Measurements from ENCODE around the gene NKAIN4.
A peak's percentile ranks its signal among the peaks of the same experiment; 100 is the strongest.
"Not testable (repeated sequence)": the region's sequence is repeated elsewhere in the genome, so short reads cannot be mapped to it uniquely, and the experiment has no call there.

The NKAIN4 gene

GRCh38 chr20:63235399-63235983, 18.8 kb downstream of the NKAIN4 start, which contains the start of gene BIRC7:
Gene BIRC7, plus strand, starts transcription at chr20:63235905. Its CDS starts 192 bp downstream, at chr20:63236097.
- DNase-seq, result no peak

DNA sequence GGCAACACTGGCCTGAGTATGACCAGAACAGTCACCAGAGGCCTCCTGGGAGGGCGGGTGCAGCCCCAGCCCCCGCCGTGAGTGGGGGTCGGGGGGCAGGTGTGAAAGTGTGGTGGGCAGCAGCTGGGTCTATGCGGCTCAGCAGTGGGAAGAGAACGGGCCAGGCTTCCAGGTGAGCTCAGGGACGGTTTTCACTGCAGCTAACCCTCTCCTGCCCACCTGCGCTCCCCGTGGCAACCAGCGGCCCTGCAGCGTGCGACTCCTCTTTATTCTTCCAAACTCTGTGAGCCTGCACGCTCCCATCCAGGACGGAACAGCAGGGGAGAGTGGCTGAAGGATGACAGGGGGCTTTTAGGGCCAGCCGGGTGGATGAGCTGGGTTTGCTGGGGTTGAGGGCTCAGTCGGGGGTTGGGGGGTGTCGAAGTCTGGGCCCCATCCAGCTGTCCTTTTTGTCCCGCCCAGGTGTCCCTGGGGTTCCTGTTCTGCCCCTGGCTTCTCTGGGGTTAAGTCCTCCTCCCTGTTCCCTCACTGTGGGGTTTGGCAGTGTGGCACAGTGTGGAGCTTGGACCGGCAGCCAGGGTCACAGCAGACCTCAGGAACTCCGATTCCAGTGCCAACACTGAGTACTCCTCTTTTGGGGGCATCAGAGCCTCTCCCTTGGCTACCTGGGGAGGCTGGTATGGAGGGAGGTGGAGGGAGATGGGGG, 19.4 kb downstream of the NKAIN4 start:
- DNase-seq, result peak; percentile 36

- no peak for DNase-seq
These were observed 20.3 kb downstream of the NKAIN4 start for GRCh38 chr20:63233924-63234323.

GRCh38 chr20:63233061-63233344, 21.3 kb downstream of the NKAIN4 start:
- no peak for DNase-seq

DNA sequence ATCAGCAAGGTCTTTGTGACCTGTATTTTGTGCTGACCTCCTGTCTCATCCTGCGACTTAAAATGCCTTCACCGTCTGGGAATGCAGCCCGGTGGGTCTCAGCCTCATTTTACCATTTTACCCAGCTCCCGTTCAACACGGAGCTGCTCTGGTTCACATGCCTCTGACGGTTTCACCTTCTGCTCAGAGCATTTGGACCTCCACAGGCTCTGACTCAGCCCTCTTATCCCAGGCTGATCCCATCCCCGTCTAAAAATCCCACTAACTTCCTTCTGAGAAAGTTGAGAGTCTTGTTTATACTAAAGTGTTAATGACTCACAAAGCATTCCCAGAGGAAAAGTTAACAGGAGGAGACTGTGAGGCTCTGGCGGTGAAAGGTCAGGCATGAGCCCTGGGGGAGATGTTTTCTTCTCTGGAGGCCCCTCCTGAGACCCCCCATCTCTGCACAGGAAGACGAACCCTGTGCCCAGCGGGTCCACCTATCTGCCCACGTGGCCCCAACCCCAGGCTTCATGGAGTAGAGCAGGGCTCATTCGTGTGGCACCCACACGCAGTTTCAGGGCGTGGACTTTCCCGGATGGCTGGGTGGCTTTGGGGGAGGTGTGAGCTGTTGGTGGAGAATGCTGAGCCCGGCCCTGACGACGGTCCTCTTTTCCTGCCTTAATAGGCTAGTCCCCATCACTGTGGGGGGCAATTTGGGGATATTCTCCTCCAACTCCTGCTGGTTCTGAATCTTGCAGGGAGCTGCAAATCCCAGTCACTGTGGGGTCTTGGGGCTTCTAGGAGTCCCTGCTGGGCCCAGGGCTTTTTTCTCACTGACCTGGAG, 21.8 kb downstream of the NKAIN4 start:
- DNase-seq, result no peak

GRCh38 chr20:63230800-63231268, 23.4 kb downstream of the NKAIN4 start:
- peak; percentile 10 for DNase-seq

DNA sequence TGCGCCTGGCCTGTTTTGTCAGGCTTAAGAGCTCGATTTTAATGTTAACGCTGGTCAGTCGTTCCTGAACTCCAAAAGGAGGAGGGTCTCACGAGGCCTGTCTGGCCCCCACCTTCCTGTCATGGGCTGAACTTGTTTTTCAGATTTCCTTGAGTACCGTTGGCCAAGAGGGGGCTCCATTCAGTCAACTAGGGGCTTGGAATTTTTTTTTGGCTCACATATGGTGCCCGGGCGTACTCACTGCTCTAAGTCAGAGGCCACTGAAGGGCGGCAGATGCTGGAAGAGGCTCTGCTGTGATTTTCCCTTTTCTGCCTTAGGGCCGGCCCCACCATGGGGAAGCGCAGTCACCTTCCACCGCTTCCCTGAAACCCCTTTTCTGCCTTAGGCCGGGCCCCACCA, 25.5 kb downstream of the NKAIN4 start:
- no peak for DNase-seq

- no peak for DNase-seq
These were observed 27.0 kb downstream of the NKAIN4 start for GRCh38 chr20:63227260-63227659.

DNA sequence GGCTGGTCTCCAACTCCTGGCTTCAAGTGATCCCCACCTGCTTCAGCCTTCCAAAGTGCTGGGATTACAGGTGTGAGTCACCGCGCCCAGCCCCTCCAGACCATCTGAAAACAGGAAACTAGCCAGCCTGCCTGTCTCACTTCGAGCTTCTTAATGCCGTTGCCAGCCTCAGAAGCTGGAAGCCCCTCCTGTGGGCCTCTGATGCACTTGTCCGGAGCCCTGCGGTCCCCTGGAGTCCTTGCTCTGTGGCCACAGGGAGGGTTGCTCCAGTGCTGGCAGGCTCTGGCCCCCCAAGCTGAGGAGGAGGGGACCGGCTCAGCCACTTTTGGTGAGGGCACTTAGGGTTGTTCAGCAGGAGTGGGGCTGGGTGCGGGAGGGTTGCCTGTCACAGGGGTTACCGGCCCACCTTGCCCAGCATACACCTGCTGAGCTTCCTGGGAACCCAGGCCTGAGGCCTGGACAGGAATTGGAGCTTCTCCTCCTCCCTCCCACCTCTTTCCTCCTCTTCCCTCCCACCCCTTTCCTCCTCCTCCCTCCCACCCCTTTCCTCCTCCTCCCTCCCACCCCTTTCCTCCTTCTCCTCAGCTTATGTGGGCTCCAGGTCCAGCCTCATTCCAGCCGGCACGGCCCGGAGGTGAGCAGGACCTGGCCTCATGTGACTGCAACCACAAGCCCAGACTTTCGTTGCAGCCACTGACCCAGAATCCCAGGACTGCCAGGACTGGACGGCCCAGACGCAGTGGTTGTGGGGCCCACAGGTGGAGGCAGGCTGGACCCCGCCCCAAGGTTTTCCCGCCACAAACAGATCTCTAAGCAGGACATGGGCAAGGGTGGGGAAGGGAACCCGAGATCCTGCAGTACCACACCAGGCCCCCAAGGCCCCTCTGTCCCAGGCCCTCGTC, 28.0 kb downstream of the NKAIN4 start:
- no peak for DNase-seq

DNA sequence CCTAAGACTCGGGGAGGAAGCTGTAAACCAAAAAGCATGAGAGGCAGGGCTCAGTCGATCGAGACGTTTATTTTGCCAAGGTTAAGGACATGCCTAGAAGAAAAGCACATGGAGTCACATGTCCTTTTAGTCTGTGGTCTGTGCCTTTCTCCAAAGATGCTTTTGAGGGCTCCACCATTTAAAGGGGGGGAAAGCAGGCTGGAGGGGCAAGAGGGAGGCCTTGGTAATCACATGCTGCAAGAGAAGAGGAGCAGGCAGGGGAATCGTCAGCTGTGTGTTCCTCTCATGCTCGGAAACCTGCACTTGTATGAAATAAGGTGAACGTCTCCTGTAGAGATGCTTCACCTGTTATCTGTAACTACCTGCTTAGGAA, 29.2 kb downstream of the NKAIN4 start:
- DNase-seq, result no peak

DNA sequence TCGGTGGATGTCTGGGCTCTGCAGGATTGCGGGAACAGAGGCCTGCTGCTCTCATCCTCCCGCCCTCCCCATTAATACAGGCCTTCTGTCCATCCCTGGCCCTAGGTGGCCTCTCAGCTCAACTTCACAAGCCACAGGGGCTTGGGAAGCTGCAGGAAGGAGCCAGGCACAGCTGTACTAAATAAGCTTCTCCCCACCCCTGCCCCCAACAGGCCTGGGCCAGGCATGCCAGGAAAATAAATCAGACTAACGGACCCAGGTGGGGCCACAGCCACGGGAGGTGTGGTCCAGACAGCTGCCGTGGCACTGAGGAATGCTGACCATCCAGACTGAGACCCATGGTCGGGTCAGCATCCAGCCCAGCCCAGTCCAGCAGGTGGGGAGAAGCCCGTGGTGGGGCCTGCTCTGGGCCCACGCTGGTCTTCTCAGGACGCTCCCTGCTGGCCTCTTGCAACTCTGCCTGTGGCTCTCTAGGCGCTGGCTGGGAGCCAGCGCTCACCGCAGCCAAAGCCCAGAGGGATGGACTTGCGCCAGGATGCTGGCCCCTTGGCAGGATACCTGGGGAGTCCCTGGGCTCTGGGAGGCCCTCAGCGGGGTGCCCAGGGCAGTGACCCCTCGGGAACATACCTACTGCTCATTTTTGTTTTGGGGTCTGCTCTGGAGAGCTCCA, 29.7 kb downstream of the NKAIN4 start:
- DNase-seq, result peak; percentile 15

DNA sequence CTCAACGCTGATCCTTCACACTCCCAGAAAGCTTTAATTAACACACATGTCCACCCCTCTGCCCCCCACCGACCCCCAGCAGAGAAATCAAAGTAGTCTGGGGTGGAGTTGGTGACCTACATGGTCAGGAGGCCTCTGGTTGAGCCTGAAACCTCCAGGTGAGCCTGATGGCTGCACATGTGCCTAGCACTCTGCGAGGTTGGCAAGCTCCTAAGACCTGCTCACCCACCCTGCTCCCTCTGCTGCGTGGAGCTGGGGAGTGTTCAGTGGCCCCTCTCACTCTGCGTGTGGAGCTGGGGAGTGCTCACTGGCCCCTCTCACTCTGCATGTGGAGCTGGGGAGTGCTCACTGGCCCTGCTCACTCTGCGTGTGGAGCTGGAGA, 30.4 kb downstream of the NKAIN4 start:
- DNase-seq, result no peak

- DNase-seq, result no peak
These were observed 31.0 kb downstream of the NKAIN4 start for GRCh38 chr20:63223121-63223825.

DNA sequence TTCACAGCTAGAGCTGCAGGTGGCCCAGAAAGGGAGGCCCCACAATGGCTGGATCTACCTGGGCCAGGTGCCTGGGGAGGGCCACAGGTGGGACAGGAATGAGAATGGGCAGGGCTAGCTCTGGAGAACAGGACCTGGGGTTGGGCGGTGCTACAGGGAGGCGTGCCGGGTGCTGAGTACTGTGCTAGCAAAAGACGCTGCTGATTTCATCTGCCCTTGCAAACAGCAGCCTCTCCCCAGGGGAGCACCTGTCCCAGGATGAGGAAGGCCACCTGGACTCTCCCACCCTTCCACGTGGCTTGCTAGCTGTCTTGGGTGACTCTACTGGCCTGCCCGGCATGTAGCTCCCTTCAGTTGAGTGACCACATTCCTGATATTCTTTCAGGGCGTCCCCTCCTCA, 31.7 kb downstream of the NKAIN4 start:
- no peak for DNase-seq

DNA sequence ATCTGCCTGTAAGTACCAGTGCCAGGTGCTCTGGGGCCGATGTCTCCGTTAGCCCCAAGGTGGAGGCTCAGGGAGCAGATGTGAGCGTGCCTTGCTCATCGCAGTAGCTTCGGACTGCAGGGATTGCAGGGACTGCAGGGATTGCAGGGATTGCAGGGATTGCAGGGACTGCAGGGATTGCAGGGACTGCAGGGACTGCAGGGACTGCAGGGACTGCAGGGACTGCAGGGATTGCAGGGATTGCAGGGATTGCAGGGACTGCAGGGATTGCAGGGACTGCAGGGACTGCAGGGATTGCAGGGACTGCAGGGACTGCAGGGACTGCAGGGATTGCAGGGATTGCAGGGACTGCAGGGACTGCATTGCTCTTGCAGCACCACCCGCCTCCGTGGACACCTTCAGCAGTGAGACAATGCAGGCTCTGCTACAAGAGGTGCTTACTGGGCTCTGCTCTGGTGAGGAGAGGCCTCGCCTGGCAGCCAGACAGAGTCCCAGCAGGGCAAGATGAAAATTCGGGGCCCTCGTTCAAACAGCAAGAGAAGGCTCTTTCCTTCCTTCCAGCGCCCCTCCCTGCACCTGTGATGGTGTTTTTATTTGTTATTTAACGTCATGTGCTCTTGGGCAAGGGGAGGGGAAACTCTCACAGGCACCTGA, 32.7 kb downstream of the NKAIN4 start:
- DNase-seq, result not testable (repeated sequence)

GRCh38 chr20:63220696-63221399, 33.4 kb downstream of the NKAIN4 start:
- DNase-seq, result no peak

DNA sequence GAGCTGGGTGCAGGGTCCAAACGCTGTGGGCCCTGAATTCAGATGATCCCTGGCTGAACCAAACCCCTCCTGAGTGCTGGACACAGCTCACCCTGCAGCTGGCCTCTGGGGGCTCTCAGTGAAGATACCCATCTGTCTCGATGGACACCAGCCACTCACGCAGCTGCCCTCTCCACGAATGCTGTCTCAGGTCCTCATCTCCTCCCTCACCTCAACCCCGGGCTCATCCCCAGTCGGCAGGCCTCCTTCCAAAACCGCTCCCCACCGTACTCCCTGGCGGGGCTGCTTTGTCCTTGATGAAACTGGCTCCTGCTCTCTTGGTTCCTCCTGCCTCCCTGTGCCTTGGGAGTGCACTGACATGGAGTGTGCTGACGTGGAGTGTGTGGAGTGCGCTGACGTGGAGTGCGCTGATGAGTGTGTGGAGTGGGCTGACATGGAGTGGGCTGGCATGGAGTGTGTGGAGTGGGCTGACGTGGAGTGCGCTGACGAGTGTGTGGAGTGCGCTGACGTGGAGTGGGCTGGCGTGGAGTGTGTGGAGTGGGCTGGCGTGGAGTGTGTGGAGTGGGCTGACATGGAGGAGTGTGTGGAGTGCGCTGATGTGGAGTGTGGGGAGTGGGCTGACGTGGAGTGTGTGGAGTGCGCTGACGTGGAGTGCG, 34.3 kb downstream of the NKAIN4 start:
- no peak for DNase-seq

DNA sequence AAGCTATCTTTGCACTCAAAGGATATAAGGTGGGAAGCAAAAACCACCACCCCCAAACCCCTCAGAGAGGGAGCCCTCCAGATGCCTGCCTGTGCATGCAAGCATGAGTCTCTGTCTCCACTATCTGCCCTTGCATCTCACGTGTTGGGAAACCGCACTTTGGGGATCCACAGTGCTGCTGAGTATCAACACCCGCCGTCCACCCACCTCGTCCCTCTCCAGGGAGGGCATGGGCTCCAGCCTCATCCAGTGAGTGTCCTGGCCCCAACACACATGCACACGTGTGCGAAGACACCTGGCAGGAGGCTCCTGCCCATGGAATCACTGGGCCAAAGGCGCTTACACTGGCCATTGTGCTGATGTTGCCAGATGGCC, 34.8 kb downstream of the NKAIN4 start:
- DNase-seq, result no peak

DNA sequence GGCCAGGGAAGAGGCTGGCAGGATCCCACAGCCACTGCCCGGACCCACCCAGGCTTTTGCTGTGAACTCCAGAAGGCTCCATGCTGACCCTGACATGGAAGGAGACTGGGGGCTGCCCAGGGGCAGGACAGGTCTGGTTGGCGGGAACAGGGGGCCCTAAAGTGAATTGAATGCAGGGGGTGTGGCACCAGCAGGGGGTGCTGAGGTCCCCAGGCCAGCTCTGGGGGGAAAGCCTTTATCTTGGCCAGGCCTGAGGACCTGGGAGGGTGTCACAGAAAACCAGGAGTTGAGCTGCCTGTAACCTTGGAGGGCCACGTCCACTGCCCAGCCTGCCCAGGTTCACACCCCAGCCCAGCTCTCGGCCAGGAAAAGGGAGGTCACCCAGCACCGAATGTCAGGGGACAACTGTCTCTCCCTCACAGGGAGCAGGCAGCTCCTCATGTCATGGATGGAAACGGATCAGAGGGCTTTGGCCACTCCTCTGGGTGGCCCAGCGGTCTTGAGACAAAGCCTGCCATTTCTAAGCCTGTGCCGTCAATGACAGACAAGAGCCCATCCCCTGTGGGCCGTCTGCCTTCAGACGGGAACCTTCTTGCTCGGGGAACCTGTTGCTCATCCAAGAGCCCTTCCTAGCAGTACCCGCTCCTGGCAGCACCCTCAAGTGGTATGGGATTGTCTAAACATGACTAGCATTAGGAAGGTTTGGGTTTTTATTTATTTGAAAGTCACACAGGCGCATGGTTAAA, 35.4 kb downstream of the NKAIN4 start:
- DNase-seq, result no peak

All from NCI-H510A treated with DMSO at 0.1 percent for 48 hours (cell line).